HFF-Myc (cell line): ENCODE results near the gene GBP3.

Source experiments
- DNase-seq: peaks from one replicate; pipeline ENCODE4 v3.0.0-alpha.2; 2011; ENCODE audit warnings: low read depth; ENCODE audit errors: extremely low read depth
- H3K4me3 ChIP-seq: replicated peaks from 2 replicates; pipeline ENCODE4 v1.5.1; 2011; ENCODE audit warnings: low read depth, mild to moderate bottlenecking, control low read depth, low read length
- TF ChIP-seq, protein P1 (sequence below): IDR thresholded peaks from 2 replicates; pipeline ENCODE4 v1.5.1; 2012; ENCODE audit warnings: mild to moderate bottlenecking, low read depth, low read length, control low read depth; ENCODE audit errors: missing control alignments

Gene GBP3

DNA sequence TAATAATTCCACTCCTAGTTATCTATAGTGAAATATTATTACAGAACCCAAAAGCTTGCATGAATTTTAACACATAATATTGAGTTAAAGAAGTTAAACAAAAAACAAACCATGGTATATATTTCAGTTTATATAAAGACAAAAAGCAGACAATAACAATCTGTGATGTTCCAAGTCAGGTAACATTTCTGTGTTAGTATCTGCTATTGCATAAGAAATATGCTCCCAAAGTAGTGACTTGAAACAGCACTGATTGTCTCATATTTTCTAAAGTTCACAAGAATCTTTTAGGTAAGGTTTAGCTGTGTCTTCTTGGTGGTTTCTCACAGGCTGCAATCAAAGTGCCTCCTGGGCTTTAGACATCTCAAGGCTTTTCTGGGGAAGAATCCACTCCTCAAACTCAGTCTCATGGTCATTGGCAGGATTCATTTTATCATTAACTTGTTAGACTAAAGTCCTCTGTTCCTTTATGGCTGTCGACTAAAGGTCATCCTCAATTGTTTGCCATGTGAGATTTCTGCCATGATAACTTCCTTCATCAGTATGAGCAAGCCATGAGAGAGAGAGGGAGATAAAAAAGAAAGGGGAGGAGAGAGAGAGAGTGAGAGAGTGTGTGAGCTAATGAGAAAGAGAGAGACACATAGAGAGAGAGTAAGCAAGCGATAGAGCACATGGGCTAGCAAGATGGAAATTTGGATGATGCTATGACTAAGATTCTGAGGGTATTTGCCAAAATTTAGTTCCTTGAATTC is 22.5 kb upstream of the GBP3 start:
- no peak for DNase-seq
- TF ChIP-seq, protein P1, sequence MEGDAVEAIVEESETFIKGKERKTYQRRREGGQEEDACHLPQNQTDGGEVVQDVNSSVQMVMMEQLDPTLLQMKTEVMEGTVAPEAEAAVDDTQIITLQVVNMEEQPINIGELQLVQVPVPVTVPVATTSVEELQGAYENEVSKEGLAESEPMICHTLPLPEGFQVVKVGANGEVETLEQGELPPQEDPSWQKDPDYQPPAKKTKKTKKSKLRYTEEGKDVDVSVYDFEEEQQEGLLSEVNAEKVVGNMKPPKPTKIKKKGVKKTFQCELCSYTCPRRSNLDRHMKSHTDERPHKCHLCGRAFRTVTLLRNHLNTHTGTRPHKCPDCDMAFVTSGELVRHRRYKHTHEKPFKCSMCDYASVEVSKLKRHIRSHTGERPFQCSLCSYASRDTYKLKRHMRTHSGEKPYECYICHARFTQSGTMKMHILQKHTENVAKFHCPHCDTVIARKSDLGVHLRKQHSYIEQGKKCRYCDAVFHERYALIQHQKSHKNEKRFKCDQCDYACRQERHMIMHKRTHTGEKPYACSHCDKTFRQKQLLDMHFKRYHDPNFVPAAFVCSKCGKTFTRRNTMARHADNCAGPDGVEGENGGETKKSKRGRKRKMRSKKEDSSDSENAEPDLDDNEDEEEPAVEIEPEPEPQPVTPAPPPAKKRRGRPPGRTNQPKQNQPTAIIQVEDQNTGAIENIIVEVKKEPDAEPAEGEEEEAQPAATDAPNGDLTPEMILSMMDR, result no peak

DNA sequence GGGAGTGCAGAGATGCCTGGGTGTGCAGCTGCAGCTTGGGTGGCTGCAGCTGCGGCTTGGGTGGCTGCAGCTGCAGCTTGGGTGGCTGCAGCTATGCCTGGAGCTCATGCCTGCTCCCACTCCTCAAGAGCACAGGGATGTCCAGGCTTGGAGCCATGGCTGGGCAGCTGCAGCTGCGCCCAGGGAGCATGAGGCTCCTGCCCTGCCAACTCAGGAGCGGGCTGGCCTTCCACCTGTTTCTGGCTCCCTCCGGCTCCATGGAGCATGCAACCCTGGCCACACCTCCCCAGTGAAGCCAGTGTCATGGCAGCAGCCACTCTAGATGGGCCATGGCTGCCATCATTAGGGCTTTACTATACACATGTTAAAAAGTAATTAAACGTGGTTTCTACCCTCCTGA is 21.3 kb upstream of the GBP3 start:
- no peak overlapping the region for H3K4me3 ChIP-seq
- TF ChIP-seq, protein P1, result no peak
- DNase-seq, result no peak

More for the DNA sequence above, 22.5 kb upstream of the GBP3 start:
- no peak overlapping the region for H3K4me3 ChIP-seq

DNA sequence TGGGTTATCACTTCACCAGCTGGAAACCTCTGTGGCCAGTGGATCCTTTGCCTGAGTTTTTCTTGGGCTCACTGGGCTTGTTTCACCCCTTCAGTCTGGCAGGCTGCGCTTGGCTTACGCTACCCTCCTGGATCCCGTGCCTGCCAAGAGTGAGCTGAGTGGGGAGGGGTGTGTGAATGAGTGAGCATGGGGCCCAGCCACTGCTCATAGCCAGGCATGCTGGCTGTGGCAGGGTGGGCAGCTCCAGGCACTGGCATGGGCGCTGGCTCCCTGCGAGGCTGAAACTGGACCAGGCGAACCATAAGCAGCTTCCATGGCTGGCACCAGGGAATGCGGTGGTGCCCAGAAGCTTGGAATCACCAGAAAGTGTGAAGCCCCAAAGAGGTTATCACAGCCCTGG is 19.8 kb upstream of the GBP3 start:
- H3K4me3 ChIP-seq, result no peak overlapping the region
- no peak for DNase-seq
- TF ChIP-seq, protein P1, result no peak

DNA sequence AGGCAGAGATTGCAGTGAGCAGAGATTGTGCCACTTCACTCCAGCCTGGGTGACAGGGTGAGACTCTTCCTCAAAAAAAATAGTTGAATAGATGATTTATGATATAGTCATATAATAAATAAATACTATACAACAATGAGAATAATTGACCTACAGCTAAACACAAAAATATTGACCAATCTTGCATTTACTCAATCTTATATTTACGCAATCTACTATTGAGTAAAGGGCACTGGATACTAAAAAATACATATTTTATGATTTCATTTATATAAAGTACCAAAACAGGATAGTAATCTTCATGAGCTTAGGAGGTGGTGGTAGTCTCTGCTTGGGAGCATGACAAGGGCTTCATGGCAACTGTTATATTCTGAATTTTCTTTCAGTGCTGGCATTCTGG is 19.1 kb upstream of the GBP3 start:
- TF ChIP-seq, protein P1, result no peak
- no peak for DNase-seq
- no peak overlapping the region for H3K4me3 ChIP-seq

DNA sequence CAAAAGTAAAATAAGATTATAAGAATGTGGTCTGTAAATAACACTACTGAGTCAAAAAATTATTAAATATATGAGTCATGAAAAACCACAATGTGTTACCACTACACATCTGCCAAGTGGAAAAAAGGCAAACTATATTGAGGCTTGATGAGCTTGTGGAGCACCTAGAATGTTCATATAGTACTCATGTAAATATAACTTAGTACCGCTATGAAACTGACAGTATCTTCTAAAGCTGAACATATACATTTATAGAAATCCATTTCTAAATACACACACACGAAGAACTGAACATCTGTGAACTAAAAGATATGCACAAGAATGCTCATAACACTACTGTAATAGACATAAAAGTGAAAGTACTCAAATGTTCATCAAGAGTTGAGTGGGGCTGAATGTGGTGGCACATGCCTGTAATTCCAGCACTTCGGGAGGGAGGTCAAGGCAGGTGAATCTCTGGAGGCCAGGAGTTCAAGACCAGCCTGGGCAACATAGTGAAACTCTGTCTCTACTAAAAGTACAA is 18.5 kb upstream of the GBP3 start:
- DNase-seq, result no peak
- H3K4me3 ChIP-seq, result no peak overlapping the region
- TF ChIP-seq, protein P1, result no peak

DNA sequence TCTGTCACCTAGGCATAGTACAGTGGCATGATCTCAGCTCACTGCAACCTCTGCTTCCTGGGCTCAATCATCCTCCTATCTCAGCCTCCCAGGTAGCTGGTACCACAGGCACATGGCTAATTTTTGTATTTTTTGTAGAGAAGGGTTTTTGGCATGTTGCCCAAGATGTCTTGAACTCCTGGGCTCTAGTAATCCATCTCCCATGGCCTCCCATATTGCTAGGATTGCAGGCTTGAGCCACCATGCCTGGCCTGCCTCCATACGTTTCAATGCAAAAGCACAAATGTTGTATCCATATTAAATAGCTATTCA is 17.6 kb upstream of the GBP3 start:
- no peak overlapping the region for H3K4me3 ChIP-seq
- TF ChIP-seq, protein P1, result no peak
- no peak for DNase-seq

DNA sequence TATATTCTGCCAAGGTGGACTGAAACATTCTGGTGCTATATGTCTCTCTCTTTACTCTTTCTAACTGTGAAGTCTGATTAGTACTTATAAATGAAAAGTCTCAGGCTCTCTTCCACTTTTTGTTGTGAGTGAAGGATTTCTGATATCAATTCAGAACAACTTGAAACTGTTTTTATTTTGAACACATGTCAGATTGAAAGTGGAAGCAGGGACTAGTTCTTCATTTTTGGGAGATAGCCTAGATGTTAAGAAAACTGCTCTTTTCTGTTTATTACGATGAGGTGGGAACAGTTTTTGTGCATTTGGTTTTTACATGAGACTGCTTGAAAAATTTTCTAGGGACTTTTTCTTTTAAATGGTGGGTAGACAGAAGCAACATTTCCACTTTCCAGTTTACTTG is 14.5 kb upstream of the GBP3 start:
- TF ChIP-seq, protein P1, result no peak
- no peak overlapping the region for H3K4me3 ChIP-seq

More for the DNA sequence above, 14.5 kb upstream of the GBP3 start:
- DNase-seq, result no peak
